ENCODE measurements around the gene SETD7. TPM values are rescaled to one million over a fixed set of nuclear protein-coding genes. Genes with fewer than 3 reads are reported as not detected.

The SETD7 gene
- total and polyA plus RNA-seq, 2 donors (not counting 1 experiment from before 2014, with no cell fraction given), result 5.1 to 13.0 TPM

DNA sequence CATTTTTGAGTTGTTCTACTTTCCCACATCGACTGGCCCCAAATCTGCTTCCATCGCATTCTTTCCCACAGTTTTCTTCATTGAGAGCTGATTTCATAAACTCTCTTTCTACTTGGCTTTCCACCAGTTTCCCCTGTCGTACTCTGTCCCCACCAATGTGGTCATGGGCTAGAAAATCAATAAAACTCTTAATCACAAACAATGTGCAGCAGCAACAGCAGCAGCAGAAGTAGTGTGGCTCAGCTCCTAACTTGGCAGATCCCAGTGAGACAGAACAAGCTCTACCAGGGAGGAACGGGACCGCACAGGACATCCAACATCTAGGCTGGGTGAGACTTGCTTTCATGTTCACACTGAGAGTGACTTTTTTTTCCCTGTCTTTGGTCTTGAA, 3.1 kb upstream of the SETD7 start:
- no peaks in the 10 kb centered on the region for H3K9me3 Mint-ChIP-seq (ENCODE audit: insufficient read depth)
- H3K27ac Mint-ChIP-seq, result peak overlapping the region; percentile 16
- ChIA-PET CTCF (interaction anchor here (2.6 kb wide), 1 partner anchor 44 kb away, joined by 9 read pairs; no protein-coding TSS in a partner anchor), POLR2A (no interaction called here)
- Histone ChIP-seq H3K79me2 (ENCODE audit: control insufficient read depth, insufficient read depth, low read length) (peaks cover 19% of the 10 kb centered on the region), H3K27ac (ENCODE audit: low read length in 2 of 2) (no peak overlapping the region), H2AFZ (ENCODE audit: insufficient read depth, low read depth, low read length, poor library complexity, severe bottlenecking) (no peak overlapping the region), H3K27me3 (replicated peaks in 1 of 4; ENCODE audit: control extremely low read depth in 1 of 4, control insufficient read depth in 3 of 4, insufficient read depth in 4 of 4, low read length in 3 of 4) (no peaks in the 10 kb centered on the region), H4K20me1 (ENCODE audit: control insufficient read depth, insufficient read depth, low read length, poor library complexity, severe bottlenecking) (no peaks in the 10 kb centered on the region), H3K4me1 (ENCODE audit: control insufficient read depth in 2 of 2, insufficient read depth in 2 of 2, low read length in 2 of 2) (peaks cover 33 to 37% of the 10 kb centered on the region in 2 donors), H3K9me3 (ENCODE audit: control extremely low read depth in 1 of 3, control insufficient read depth in 2 of 3, insufficient read depth in 1 of 3, low read length in 2 of 3) (no peaks in the 10 kb centered on the region), H3K4me3 (ENCODE audit: control extremely low read depth in 1 of 5, extremely low read depth in 1 of 5, insufficient read depth in 1 of 5, low read depth in 2 of 5, low read length in 4 of 5) (no peak overlapping the region), H3K36me3 (replicated peaks in 1 of 2; ENCODE audit: control extremely low read depth in 1 of 2, control insufficient read depth in 1 of 2, extremely low read depth in 1 of 2, insufficient read depth in 2 of 2, low read length in 1 of 2) (no peaks in the 10 kb centered on the region), H3K9ac (ENCODE audit: low read length) (no peak overlapping the region), H3K4me2 (replicated peaks; ENCODE audit: low read depth, low read length, poor library complexity, severe bottlenecking) (no peak overlapping the region)
- peak overlapping the region; percentile 17 for H3K4me3 Mint-ChIP-seq
- TF ChIP-seq EZH2 (IDR thresholded peaks at IDR 0.05; ENCODE audit: borderline replicate concordance, insufficient read depth, low read depth, low read length, poor library complexity, severe bottlenecking), result no peak
- TF ChIP-seq, protein P1, sequence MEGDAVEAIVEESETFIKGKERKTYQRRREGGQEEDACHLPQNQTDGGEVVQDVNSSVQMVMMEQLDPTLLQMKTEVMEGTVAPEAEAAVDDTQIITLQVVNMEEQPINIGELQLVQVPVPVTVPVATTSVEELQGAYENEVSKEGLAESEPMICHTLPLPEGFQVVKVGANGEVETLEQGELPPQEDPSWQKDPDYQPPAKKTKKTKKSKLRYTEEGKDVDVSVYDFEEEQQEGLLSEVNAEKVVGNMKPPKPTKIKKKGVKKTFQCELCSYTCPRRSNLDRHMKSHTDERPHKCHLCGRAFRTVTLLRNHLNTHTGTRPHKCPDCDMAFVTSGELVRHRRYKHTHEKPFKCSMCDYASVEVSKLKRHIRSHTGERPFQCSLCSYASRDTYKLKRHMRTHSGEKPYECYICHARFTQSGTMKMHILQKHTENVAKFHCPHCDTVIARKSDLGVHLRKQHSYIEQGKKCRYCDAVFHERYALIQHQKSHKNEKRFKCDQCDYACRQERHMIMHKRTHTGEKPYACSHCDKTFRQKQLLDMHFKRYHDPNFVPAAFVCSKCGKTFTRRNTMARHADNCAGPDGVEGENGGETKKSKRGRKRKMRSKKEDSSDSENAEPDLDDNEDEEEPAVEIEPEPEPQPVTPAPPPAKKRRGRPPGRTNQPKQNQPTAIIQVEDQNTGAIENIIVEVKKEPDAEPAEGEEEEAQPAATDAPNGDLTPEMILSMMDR (IDR thresholded peaks at IDR 0.05), result no peak
- DNase-seq (no peak), ATAC-seq (ENCODE audit: low read depth) (no peak)
- intact Hi-C loops (cut with micrococcal nuclease), result loop anchor here (5.0 kb wide), 2 partner anchors 382 to 963 kb away; partner anchors contain the start of genes ELF2 and ELMOD2
- 97% methylated on average over 5 of the region's 5 CpGs for WGBS (ENCODE audit: insufficient coverage)
- H3K4me1 Mint-ChIP-seq, result peaks cover 43% of the 10 kb centered on the region
- H3K27me3 Mint-ChIP-seq, result no peaks in the 10 kb centered on the region

DNA sequence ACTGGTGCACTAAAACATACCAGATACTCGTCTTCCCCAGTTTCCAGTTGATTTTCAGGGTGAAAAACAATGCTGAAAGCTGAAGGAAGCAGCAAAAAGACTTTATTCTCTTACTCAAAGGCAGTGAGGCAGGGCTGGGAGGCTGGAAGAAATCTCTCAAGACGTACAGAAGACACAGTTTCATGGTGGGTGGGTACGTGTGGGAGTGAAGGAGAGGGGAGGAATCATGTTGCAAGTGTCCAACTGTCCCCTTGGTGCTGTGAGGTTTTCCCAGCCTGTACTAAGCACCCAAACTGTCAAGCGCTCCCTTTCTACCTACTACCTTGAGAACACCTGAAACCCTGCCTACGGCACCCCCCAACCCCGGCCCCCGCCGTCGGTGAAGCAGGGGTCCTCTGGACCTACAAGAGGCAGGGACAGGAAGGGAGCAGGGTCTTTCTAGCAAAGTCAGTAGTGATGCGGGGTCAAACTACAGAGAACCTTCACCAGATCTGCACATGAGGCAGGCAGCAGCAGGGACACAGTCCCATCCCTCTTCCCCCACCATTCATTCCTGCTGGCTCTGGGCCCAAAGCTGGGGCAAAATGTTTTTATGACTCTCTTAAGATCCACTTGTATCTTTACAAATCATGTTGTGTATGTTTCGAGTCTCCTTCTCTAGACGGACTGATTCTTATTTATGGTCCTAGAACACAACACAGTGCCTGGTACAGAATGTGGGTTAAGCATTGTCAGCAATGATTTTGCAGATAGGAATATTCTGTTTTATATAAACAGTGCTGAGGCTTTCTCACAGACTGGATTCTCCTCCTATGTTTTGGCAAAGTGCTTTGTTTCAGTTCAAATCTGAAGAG, 2.4 kb upstream of the SETD7 start:
- H3K9me3 Mint-ChIP-seq (ENCODE audit: insufficient read depth), result no peaks in the 10 kb centered on the region
- Histone ChIP-seq H3K27me3 (replicated peaks in 1 of 4; ENCODE audit: control extremely low read depth in 1 of 4, control insufficient read depth in 3 of 4, insufficient read depth in 4 of 4, low read length in 3 of 4) (no peaks in the 10 kb centered on the region), H3K36me3 (replicated peaks in 1 of 2; ENCODE audit: control extremely low read depth in 1 of 2, control insufficient read depth in 1 of 2, extremely low read depth in 1 of 2, insufficient read depth in 2 of 2, low read length in 1 of 2) (no peaks in the 10 kb centered on the region), H3K4me1 (ENCODE audit: control insufficient read depth in 2 of 2, insufficient read depth in 2 of 2, low read length in 2 of 2) (peaks cover 38 to 39% of the 10 kb centered on the region in 2 donors), H4K20me1 (ENCODE audit: control insufficient read depth, insufficient read depth, low read length, poor library complexity, severe bottlenecking) (no peaks in the 10 kb centered on the region), H3K79me2 (ENCODE audit: control insufficient read depth, insufficient read depth, low read length) (peaks cover 25% of the 10 kb centered on the region), H2AFZ (ENCODE audit: insufficient read depth, low read depth, low read length, poor library complexity, severe bottlenecking) (no peak overlapping the region), H3K27ac (ENCODE audit: low read length in 2 of 2) (no peak overlapping the region), H3K4me2 (replicated peaks; ENCODE audit: low read depth, low read length, poor library complexity, severe bottlenecking) (no peak overlapping the region), H3K9me3 (ENCODE audit: control extremely low read depth in 1 of 3, control insufficient read depth in 2 of 3, insufficient read depth in 1 of 3, low read length in 2 of 3) (no peaks in the 10 kb centered on the region), H3K4me3 (ENCODE audit: control extremely low read depth in 1 of 5, extremely low read depth in 1 of 5, insufficient read depth in 1 of 5, low read depth in 2 of 5, low read length in 4 of 5) (no peak overlapping the region), H3K9ac (ENCODE audit: low read length) (no peak overlapping the region)
- ATAC-seq (ENCODE audit: low read depth) (no peak), DNase-seq (no peak)
- peak overlapping the region; percentile 17 for H3K4me3 Mint-ChIP-seq
- WGBS (ENCODE audit: insufficient coverage), result 96% methylated on average over 8 of the region's 12 CpGs
- ChIA-PET CTCF (interaction anchor here (0.9 to 1.4 kb wide), 2 partner anchors 106 to 528 kb away, joined by 3 read pairs; no protein-coding TSS in a partner anchor), POLR2A (interaction anchor here (3.2 kb wide), 1 partner anchor 105 kb away, joined by 16 read pairs; no protein-coding TSS in a partner anchor)
- no peaks in the 10 kb centered on the region for H3K27me3 Mint-ChIP-seq
- no peak for TF ChIP-seq EZH2 (IDR thresholded peaks at IDR 0.05; ENCODE audit: borderline replicate concordance, insufficient read depth, low read depth, low read length, poor library complexity, severe bottlenecking)
- TF ChIP-seq, protein P1 (IDR thresholded peaks at IDR 0.05), result no peak
- H3K27ac Mint-ChIP-seq, result peak overlapping the region; percentile 50
- H3K4me1 Mint-ChIP-seq, result peaks cover 49% of the 10 kb centered on the region
- intact Hi-C loops (cut with micrococcal nuclease), result loop anchor here (5.0 kb wide), 2 partner anchors 381 to 964 kb away; partner anchors contain the start of genes ELF2 and ELMOD2

Data from B cell (primary cell).